NCI-H128 (cell line): ENCODE data around the gene RLN2.
"Not testable (repeated sequence)": the region's sequence is repeated elsewhere in the genome, so short reads cannot be mapped to it uniquely, and the experiment has no call there.

ENCODE experiments used
- DNase-seq: peaks from one replicate; lab custom pipeline; 2025; ENCODE audit not compliant: unreplicated experiment; lab: John Stamatoyannopoulos, UW

Gene RLN2, protein sequence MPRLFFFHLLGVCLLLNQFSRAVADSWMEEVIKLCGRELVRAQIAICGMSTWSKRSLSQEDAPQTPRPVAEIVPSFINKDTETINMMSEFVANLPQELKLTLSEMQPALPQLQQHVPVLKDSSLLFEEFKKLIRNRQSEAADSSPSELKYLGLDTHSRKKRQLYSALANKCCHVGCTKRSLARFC

DNA sequence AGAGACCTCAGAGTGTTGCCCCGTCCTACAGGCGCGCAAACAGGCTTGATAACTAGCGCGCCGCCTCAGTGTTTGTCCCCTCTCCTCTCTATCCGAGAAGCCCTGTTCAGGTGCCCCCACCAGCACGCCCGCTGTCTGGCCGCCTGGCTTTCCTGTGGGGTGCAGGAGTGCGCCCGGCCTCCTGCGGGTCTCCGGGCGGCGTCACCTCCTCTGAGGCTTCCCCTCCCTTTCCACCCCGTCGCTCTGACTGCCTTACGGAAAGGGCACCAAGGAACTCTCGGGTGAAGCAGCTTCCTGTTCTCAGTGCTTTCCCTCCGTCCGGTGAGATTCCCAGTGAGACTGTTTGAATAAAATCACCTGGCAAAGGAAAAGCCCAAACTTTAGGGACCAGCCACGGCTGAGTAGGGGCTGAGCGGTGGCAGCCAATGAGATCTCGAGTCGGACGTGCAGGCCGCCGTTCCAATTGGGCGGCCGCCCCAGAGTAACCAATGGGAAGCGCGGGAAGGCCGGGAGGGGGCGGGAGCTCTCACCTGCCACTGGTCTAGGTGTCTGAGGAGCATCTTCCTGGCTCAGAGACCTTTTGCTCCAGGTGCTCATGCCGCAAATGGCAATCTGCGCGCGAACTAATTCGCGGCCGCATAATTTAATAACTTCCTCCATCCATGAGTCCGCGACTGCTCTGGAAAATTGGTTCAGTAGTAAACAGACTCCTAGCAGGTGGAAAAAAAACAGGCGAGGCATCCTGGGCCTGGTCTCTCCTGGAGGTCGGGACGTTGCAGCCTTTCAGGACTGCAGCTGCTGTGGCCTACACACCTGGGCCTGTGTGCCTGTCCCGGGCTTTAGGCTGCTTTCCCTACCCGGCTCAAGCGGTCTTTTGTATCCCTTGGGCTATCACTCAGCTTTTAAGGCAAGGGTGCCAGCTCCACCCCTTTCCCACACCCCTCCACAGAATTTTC, at the start of gene RLN2:
RLN2 (minus strand) TSS at position 877 of the 956 bp plus-strand sequence; CDS start at position 741, 136 bp downstream.
- DNase-seq: not testable (repeated sequence)

DNA sequence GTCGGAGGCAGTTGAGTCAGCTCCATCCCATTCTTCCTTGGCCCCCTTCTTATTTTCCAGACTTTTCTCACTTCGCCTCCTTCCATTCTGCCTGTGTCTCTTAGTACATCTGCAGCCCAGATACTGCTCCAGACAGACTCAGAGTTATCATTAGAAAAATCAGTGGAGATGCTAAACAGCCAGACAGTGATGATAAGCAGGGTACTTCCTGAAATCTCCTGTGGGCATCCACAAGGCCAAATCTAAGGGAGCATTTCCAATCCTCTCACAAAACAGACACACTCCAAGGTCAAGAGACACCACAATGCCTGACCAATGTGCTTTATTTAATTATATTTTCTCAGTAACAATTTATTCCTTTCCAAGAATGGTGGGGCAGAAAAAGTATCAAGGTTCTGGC, 49.7 kb upstream of the RLN2 start:
- DNase-seq: no peak

DNA sequence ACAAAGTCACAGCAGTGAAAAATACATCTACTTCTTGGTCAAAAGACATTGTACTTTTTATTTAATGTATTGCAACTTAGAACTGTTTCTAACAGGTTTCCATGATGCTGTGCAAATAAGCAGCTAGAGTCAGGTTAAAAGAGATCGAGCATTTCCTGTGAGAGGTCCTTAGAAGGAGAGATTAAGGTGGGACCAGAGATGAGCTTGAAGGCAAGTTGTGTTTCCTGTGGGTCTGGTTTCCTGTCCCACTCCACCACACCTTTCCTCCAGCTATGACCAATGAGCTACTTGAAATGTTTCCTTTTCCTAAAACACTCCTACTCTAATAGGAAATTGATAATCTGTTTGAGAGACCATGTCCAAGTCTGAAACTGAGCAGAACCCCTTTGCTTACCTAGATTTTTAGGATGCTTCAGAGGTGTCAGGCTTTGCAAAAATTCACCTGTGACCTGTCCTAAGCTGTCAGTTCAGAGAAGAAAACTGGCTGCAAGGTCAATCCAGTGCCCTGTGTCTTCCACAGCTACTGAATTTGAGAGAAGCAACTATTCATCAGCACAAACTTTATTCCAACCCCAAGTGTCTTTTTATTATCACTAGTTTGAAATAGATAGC, 48.2 kb upstream of the RLN2 start:
- no peak for DNase-seq

DNA sequence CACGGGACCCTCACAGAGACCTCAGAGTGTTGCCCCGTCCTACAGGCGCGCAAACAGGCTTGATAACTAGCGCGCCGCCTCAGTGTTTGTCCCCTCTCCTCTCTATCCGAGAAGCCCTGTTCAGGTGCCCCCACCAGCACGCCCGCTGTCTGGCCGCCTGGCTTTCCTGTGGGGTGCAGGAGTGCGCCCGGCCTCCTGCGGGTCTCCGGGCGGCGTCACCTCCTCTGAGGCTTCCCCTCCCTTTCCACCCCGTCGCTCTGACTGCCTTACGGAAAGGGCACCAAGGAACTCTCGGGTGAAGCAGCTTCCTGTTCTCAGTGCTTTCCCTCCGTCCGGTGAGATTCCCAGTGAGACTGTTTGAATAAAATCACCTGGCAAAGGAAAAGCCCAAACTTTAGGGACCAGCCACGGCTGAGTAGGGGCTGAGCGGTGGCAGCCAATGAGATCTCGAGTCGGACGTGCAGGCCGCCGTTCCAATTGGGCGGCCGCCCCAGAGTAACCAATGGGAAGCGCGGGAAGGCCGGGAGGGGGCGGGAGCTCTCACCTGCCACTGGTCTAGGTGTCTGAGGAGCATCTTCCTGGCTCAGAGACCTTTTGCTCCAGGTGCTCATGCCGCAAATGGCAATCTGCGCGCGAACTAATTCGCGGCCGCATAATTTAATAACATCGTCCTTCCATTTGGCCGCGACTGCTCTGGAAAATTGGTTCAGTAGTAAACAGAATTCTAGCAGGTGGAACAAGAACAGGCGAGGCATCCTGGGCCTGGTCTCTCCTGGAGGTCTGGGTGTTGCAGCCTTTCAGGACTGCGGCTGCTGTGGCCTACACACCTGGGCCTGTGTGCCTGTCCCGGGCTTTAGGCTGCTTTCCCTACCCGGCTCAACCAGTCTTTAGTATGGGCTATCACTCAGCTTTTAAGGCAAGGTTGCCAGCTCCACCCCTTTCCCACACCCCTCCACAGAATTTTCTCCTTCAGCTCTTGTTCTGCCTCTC, 34.8 kb upstream of the RLN2 start, which contains the start of gene RLN1:
RLN1 (minus strand) TSS at position 885 of the 990 bp plus-strand sequence; CDS start at position 755, 130 bp downstream.
- not testable (repeated sequence) for DNase-seq

DNA sequence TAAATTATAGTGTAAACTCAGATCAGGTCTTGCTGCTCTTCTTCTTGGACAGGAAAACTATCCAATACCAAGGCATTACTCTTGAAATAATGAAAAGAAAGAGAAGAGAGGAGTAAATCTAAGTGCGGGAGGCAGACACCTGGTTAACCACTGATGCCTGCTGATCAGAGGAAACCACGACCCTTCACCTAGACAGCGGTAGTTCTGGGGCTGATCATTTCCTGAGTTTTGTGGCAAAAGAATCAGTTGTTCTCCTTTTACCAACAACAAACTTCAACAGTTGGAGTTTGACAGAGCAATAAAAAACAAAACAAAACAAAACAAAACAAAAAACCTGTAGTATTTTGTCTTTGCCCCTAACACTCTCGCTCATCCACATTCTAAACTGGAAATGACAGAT, 32.2 kb upstream of the RLN2 start:
- DNase-seq: no peak

DNA sequence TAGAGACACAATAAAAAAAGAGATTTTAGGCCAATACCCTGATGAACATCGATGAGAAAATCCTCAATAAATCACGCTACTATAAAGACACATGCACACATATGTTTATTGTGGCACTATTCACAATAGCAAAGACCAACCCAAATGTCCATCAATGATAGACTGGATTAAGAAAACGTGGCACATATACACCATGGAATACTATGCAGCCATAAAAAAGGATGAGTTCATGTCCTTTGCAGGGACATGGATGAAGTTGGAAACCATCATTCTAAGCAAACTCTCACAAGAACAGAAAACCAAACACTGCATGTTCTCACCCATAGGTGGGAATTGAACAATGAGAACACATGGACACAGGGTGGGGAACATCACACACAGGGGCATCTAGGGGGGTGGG, 26.8 kb upstream of the RLN2 start:
- not testable (repeated sequence) for DNase-seq

DNA sequence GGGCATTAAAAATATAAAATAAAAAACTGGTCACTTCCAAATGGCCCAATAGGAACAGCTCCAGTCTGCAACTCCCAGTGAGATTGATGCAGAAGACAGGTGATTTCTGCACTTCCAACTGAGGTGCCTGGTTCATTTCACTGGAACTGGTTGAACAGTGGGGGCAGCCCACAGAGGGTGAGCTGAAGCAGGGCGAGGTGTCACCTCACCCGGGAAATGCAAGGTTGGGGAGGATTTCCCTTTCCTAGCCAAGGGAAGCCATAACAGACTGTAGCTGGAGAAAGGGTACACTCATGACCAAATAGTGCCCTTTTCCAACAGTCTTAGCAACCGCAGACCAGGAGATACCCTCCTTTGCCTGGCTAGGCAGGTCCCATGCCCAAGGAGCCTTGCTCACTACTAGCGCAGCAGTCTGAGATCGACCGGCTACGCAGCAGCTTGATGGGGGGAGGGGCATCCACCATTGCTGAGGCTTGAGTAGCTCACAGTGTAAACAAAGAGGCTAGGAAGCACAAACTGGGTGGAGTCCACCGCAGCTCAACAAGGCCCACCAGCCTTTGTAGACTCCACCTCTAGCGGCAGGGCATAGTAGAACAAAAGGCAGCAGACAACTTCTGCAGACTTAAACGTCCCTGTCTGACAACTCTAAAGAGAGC, 22.5 kb upstream of the RLN2 start:
- no peak for DNase-seq

DNA sequence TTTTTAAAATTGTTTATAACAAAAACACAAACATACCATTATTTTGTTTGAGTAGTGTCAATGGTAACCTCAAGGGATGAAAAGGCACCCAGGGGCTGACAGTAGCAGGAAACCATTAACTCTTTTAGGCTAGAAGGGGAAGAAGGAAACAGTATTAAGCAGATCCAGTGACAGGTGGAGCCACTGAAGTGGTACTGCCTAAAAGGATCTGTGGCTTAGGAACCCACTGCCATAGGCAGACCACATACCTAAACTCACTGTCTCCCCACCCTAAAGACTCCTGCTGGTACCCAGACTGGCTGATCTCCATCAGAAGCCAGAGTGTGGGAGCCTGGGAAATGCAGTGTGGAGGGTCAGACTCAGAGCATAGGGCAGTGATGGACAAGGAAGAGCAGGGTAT, 21.7 kb upstream of the RLN2 start:
- DNase-seq: no peak

DNA sequence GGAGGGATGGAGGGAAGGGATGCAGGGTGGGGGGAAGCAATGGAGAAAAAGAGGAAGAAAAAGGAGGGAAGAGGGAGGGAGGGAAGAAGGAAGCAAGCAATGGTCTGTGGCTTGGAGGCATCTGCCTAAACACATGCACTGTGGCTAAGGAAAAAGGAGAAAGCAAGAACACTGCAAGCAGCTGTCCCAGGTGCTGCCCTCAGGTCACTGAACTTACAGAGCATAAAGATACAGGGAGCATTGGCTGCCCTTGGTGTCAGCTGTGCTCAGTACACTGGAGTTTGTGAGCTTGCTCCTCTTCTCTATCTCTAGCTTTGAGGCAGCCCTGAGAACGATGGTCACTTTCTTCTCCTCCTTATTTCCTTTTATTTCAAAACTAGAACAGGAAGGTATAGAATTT, 17.1 kb upstream of the RLN2 start:
- DNase-seq: not testable (repeated sequence)

DNA sequence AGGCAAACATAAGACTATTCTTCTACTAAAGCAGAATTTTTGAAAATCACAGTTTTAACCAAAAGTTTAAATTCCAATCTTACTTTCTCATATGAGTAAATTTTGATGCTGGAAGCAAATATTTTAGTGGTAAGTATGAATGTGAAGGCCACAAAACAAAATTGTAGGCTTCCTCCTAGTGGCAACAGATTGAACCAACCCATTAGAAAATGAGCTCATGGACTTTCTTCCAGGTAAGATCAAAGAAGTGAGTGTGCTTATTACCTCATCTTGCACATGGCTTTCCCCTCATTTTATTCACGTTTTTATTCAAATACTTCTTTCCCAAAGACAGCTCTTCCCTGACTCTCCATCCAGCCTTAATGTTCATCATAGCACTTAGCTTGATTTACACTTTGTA, 16.5 kb upstream of the RLN2 start:
- DNase-seq: no peak

DNA sequence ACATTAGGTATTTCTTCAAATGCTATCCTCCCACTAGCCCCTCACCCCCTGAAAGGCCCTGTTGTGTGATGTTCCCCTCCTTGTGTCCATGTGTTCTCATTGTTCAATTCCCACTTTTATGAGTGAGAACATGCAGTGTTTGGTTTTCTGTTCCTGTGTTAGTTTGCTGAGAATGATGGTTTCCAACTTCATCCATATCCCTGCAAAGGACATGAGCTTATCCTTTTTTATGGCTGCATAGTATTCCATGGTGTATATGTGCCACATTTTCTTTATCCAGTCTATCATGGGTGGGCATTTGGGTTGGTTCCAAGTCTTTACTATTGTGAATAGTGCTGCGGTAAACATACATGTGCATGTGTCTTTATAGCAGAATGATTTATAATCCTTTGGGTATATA, 11.9 kb upstream of the RLN2 start:
- not testable (repeated sequence) for DNase-seq

DNA sequence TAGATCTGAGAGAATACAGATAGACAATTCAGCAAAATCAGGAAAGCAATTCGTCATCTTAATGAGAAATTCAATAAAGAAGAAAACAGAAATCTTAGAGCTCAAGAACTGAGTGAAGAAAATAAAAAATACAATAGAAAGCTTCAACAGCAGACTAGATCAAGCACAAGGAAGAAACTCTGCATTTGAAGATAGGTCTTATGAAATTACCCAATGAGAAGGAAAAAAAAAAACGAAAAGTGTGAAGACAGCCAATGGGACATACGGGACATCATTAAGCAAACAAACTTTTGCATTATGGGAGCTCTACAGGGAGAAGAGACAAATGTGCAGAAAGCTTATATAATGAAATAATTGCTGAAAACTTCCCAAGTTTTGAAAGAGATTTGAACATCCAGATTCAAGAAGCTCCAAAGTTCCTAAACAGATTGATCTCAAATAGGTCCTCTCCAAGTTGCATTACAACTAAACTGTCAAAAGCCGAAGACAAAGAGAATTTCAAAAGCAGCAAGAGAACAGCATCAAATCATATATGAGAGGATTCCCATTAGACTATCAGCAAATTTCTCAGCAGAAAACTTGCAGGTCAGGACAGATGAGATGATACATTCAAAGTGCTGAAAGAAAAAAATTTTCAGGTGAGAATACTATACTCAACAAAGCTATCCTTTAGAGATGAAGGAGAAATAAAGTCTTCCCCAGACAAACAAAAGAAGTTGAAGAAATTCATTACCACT, 10.8 kb upstream of the RLN2 start:
- DNase-seq: no peak

DNA sequence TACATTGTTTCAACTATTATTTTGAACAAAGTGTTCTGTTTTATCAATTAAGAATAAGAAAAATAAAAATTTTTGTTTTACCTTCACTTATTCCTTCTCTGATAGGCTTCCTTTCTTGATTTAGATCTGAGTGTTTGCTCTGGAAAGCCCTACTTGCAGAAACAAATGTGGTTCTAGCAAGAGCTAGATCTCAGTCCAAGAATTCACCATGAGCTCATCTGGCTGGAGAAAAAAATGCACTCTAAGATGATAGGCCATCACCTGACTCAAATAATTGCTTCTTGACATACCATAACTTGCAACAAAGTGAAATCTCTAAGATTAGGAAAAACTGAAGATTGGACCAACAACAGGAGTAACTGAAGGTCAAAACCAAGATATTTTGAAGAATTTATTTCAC, 6.3 kb upstream of the RLN2 start:
- no peak for DNase-seq

DNA sequence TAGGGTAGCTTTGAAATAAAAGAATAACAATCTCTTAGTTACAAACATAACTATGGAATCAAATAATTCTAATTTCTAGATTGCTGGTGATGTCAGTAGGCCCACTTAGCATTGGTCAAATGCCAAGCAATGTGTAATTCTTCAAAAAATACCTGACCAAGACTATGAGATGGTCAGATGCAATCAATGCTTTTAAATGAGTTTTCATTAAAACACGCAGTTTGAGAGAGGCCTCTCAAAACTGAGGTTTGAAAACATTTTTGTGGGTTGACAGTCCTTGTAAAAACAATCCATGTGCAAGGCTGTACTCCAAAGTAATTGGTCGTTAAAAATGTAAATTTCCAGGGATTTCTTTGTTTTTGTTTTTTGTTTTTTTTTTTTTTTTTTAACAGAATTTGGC, 1.2 kb upstream of the RLN2 start:
- no peak for DNase-seq

DNA sequence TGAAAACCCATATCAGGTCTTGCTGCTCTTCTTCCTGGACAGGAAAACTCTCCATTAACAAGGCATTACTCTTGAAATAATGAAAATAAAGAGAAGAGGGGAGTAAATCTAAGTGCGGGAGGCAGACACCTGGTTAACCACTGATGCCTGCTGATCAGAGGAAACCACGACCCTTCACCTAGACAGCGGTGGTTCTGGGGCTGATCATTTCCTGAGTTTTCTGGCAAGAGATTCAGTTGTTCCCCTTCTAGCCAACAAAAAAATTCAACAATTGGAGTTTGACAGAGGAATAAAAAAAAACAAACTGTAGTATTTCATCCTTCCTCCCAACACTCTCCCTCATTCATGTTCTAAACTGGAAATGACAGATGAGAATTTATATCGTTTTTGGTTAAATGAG, 3.0 kb downstream of the RLN2 start:
- DNase-seq: no peak

DNA sequence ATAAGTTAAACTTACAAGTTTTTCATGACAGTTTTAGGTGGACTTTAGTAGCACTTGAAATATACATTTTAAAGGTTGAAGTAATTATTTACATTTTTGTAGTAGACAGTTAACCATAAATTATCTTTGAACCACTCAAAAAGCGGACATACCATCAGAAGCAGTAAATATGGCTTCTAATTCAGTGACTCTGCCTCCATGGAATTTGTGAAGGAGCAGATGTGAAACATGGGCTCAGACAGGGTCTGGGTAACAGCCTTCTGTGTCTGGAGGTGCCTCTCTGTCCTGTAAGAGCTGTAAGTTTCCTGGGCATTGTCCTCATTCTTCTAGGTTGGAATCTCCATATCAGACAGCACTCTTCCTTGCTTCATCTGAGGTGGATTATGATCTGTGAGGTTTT, 12.4 kb downstream of the RLN2 start:
- no peak for DNase-seq

DNA sequence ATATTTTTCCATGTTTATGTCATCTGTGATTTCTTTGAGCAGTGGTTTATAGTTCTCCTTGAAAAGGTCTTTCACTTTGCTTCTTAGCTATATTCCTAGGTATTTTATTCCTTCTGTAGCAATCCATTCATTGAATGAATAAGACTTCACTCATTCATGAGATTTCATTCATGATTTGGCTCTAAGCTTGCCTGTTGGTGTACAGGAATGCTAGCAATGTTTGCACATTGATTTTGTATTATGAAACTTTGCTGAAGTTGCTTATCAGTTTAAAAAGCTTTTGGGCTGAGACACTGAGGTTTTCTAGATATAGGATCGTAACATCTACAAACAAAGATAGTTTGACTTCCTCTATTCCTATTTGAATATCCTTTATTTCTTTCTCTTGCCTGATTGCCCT, 15.9 kb downstream of the RLN2 start:
- no peak for DNase-seq

DNA sequence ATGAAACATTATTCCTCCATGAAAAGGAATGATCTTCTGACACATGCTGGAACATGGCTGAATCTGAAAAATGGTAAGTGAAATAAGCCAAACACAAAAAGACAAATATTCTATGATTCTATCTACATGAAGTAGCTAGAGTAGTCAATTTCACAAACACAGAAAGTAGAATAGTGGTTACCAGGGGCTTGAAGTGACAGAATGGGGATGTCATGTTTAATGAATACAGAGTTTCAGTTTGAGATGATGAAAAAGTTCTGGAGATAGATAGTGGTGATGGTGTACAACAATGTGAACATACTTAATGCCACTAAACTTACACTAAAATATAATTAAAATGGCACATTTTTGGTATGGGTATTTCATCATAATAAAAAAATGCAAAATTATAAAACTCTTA, 18.3 kb downstream of the RLN2 start:
- DNase-seq: no peak

DNA sequence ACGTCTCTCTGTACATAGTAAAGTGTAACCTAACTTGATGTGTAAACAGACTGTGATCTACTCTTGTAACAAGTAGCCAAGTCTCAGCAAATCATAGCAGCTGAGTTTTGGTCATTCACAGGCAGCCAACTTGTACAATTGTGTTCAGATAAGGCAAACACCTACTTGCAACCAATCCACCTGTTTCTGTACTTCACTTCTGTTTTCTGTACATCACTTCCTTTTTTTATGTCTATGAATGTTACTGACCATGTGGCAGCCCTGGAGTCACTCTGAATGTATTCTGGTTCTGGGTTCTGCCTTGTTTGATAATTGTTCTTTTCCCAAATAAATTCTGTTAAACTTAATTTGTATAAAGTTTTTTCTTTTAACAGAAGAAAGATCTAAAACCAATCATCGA, 26.0 kb downstream of the RLN2 start:
- no peak for DNase-seq

DNA sequence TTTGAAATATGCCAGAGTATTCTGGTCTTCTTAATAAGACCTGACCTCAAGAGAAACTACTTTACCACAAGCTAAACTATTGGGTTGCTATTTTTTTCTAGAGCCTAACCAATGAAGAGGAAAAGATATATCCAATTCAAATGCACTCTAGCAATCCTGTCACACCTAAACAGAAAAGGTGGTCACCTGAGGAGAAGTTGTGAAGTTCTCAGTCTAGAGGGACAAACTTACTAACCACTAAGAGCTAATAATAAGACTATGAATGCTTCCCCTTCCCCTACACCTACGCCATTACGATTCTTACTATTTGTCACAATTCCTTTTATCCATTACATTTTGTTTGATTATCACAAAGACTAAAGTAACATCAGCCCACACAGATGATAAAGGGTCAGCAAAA, 29.7 kb downstream of the RLN2 start:
- DNase-seq: no peak
